ENCODE measurements around the gene STOX1. TPM values are rescaled to one million over a fixed set of nuclear protein-coding genes. Genes with fewer than 3 reads are reported as not detected.

The STOX1 gene
- total RNA-seq, 1 experiment from 2014 or later, result 1.4 TPM

DNA sequence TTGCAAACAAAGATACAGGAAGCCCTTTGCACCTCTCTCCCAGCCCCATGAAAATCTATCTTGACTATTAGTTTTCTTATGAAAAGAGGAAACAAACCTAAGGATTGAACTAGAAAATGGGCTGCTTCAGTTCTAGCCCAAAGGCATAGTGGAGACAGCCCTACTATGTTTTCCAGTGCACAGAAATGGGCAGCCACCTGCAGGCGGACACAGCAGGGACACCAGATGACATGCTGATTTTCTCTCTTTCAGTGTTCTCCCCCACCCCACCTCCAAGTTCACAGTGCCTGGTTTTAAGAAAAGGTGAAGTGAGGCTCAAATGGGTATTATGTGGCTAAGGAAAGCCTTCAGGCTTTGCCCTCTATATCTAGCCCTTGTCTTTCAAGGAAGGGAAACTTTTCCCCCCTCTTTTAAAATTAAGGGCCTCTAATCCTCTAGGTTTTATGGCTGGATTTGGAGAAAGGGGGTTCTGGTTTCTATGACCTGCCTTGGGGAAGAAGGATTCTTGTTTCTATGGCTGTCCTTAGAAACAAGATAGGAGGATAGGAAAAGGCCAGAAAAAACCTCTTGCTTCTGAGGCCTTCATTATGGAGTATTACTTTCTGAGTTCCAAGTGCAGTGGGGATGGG lies 50.3 kb downstream of the STOX1 start:
- Histone ChIP-seq H3K4me1 (ENCODE audit: insufficient read depth, low read length) (no peaks in the 10 kb centered on the region), H4K20me1 (ENCODE audit: low read length) (no peaks in the 10 kb centered on the region), H3K27ac (ENCODE audit: low read length) (no peak overlapping the region), H3K4me2 (ENCODE audit: low read length) (no peak overlapping the region), H3F3A (ENCODE audit: low read length, unreplicated experiment) (no peaks in the 10 kb centered on the region), H3K9ac (ENCODE audit: low read length) (no peak overlapping the region), H2AFZ (ENCODE audit: low read length) (no peak overlapping the region), H3K27me3 (ENCODE audit: low read length) (no peaks in the 10 kb centered on the region), H3K79me2 (ENCODE audit: low read length) (no peaks in the 10 kb centered on the region), H3K9me3 (ENCODE audit: low read length) (no peaks in the 10 kb centered on the region), H3K36me3 (ENCODE audit: low read depth, low read length) (no peaks in the 10 kb centered on the region), H3K4me3 (ENCODE audit: low read length) (no peak overlapping the region), H3K9me2 (replicated peaks; ENCODE audit: low read length) (no peaks in the 10 kb centered on the region)
- DNase-seq, result no peak
- ChIA-PET CTCF (no interaction called here), POLR2A (ENCODE audit: unreplicated experiment) (no interaction called here)
- BruUV-seq (replicated peaks), result no TSS peak
- no peak for TF ChIP-seq EZH2phosphoT487 (IDR thresholded peaks at IDR 0.05; ENCODE audit: borderline replicate concordance, low read length)
- TF ChIP-seq, protein P1, sequence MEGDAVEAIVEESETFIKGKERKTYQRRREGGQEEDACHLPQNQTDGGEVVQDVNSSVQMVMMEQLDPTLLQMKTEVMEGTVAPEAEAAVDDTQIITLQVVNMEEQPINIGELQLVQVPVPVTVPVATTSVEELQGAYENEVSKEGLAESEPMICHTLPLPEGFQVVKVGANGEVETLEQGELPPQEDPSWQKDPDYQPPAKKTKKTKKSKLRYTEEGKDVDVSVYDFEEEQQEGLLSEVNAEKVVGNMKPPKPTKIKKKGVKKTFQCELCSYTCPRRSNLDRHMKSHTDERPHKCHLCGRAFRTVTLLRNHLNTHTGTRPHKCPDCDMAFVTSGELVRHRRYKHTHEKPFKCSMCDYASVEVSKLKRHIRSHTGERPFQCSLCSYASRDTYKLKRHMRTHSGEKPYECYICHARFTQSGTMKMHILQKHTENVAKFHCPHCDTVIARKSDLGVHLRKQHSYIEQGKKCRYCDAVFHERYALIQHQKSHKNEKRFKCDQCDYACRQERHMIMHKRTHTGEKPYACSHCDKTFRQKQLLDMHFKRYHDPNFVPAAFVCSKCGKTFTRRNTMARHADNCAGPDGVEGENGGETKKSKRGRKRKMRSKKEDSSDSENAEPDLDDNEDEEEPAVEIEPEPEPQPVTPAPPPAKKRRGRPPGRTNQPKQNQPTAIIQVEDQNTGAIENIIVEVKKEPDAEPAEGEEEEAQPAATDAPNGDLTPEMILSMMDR (conservative IDR thresholded peaks at IDR 0.05; ENCODE audit: low read depth, low read length), result no peak
- no peak for TF ChIP-seq EZH2 (IDR thresholded peaks at IDR 0.05; ENCODE audit: low read length, unreplicated experiment)
- ATAC-seq, result no peak
- intact Hi-C loops (cut with micrococcal nuclease), result no loop called here

GRCh38 chr10:68878496-68878895 lies 51.2 kb downstream of the STOX1 start:
- H4K20me1 ChIP-seq (ENCODE audit: low read length), result no peaks in the 10 kb centered on the region
- no peak overlapping the region for H3K4me2 ChIP-seq (ENCODE audit: low read length)
- no peak for TF ChIP-seq EZH2phosphoT487 (IDR thresholded peaks at IDR 0.05; ENCODE audit: borderline replicate concordance, low read length)
- no peak for TF ChIP-seq EZH2 (IDR thresholded peaks at IDR 0.05; ENCODE audit: low read length, unreplicated experiment)
- TF ChIP-seq, protein P1 (conservative IDR thresholded peaks at IDR 0.05; ENCODE audit: low read depth, low read length), result no peak
- no peak overlapping the region for H3K27ac ChIP-seq (ENCODE audit: low read length)
- CTCF ChIA-PET, result interaction anchor here (0.6 kb wide), 2 partner anchors 177 to 473 kb away, joined by 3 to 9 read pairs; no protein-coding TSS in a partner anchor
- no TSS peak for BruUV-seq (replicated peaks)
- no peak overlapping the region for H2AFZ ChIP-seq (ENCODE audit: low read length)
- no peaks in the 10 kb centered on the region for H3K9me3 ChIP-seq (ENCODE audit: low read length)
- no peaks in the 10 kb centered on the region for H3K4me1 ChIP-seq (ENCODE audit: insufficient read depth, low read length)
- H3K79me2 ChIP-seq (ENCODE audit: low read length), result no peaks in the 10 kb centered on the region
- no peaks in the 10 kb centered on the region for H3K27me3 ChIP-seq (ENCODE audit: low read length)
- intact Hi-C loops (cut with micrococcal nuclease), result no loop called here
- no peaks in the 10 kb centered on the region for H3K9me2 ChIP-seq (replicated peaks; ENCODE audit: low read length)
- POLR2A ChIA-PET (ENCODE audit: unreplicated experiment), result no interaction called here
- DNase-seq, result no peak
- H3F3A ChIP-seq (ENCODE audit: low read length, unreplicated experiment), result no peaks in the 10 kb centered on the region
- H3K9ac ChIP-seq (ENCODE audit: low read length), result no peak overlapping the region
- H3K4me3 ChIP-seq (ENCODE audit: low read length), result no peak overlapping the region
- no peak for ATAC-seq
- H3K36me3 ChIP-seq (ENCODE audit: low read depth, low read length), result no peaks in the 10 kb centered on the region

DNA sequence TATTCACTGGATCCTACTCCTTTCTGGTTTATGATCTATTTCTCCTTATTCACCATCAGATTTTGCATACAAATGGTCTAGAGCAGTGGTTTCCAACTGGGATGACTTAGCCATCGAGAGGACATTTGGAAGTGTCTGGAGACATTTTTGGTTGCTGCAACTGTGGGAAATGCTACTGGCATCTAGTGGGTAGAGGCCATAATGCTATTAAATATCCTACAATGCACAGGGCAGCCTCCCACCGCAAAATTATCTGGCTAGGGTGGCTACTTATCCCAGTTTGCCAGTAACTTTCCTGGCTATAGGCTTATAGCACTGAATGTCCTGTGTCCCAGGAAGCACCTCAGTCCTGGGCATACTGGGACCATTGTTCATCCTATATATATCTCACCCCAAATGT lies 52.3 kb downstream of the STOX1 start:
- Histone ChIP-seq H3K4me1 (ENCODE audit: insufficient read depth, low read length) (no peaks in the 10 kb centered on the region), H3K9me3 (ENCODE audit: low read length) (no peaks in the 10 kb centered on the region), H3F3A (ENCODE audit: low read length, unreplicated experiment) (no peaks in the 10 kb centered on the region), H3K9me2 (replicated peaks; ENCODE audit: low read length) (no peaks in the 10 kb centered on the region), H2AFZ (ENCODE audit: low read length) (no peak overlapping the region), H3K4me2 (ENCODE audit: low read length) (no peak overlapping the region), H3K27ac (ENCODE audit: low read length) (no peak overlapping the region), H3K27me3 (ENCODE audit: low read length) (no peaks in the 10 kb centered on the region), H3K9ac (ENCODE audit: low read length) (no peak overlapping the region), H3K79me2 (ENCODE audit: low read length) (no peaks in the 10 kb centered on the region), H4K20me1 (ENCODE audit: low read length) (no peaks in the 10 kb centered on the region), H3K36me3 (ENCODE audit: low read depth, low read length) (no peaks in the 10 kb centered on the region), H3K4me3 (ENCODE audit: low read length) (no peak overlapping the region)
- 0 out of 2 replicates have a peak, but pooled peaks have one; percentile 37 for ATAC-seq
- ChIA-PET POLR2A (ENCODE audit: unreplicated experiment) (no interaction called here), CTCF (no interaction called here)
- no peak for DNase-seq
- intact Hi-C loops (cut with micrococcal nuclease), result no loop called here
- no peak for TF ChIP-seq EZH2phosphoT487 (IDR thresholded peaks at IDR 0.05; ENCODE audit: borderline replicate concordance, low read length)
- TF ChIP-seq, protein P1 (conservative IDR thresholded peaks at IDR 0.05; ENCODE audit: low read depth, low read length), result no peak; the same call in 1 of the 2 replicates
- no peak for TF ChIP-seq EZH2 (IDR thresholded peaks at IDR 0.05; ENCODE audit: low read length, unreplicated experiment)
- no TSS peak for BruUV-seq (replicated peaks)

Data from PC-3 (cell line).